ENCODE measurements around the gene ST6GALNAC6.

The ST6GALNAC6 gene

DNA sequence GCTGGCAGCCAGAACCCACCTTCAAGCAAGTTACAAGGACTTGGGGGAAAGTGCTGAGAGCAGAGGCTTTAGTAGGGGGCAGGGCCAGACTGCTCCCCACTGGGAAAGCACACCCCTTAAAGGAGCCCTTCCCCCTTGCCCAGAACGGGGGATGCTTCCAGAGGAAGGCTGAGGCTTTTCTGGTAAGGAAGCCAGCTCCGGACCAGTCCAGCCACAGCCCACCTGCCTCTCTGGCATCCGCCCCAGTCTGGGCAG is 42.5 kb upstream of the ST6GALNAC6 start:
- Histone ChIP-seq H3K36me3 (ENCODE audit: control insufficient read depth, insufficient read depth, low read length) (peaks cover 44% of the 10 kb centered on the region), H3K4me3 (ENCODE audit: extremely low read depth, insufficient read depth, low read length, poor library complexity, severe bottlenecking) (no peak overlapping the region), H3K9me3 (ENCODE audit: control insufficient read depth, low read length) (no peaks in the 10 kb centered on the region), H3K4me1 (ENCODE audit: control insufficient read depth, insufficient read depth, low read length, poor library complexity, severe bottlenecking) (peaks cover 2% of the 10 kb centered on the region), H3K27ac (ENCODE audit: low read depth, low read length, severe bottlenecking) (no peak overlapping the region)
- 88 to 100% methylated on average over 1 to 3 of the region's 3 CpGs for WGBS, 2 experiments (ENCODE audit: insufficient coverage in 2 of 2)

DNA sequence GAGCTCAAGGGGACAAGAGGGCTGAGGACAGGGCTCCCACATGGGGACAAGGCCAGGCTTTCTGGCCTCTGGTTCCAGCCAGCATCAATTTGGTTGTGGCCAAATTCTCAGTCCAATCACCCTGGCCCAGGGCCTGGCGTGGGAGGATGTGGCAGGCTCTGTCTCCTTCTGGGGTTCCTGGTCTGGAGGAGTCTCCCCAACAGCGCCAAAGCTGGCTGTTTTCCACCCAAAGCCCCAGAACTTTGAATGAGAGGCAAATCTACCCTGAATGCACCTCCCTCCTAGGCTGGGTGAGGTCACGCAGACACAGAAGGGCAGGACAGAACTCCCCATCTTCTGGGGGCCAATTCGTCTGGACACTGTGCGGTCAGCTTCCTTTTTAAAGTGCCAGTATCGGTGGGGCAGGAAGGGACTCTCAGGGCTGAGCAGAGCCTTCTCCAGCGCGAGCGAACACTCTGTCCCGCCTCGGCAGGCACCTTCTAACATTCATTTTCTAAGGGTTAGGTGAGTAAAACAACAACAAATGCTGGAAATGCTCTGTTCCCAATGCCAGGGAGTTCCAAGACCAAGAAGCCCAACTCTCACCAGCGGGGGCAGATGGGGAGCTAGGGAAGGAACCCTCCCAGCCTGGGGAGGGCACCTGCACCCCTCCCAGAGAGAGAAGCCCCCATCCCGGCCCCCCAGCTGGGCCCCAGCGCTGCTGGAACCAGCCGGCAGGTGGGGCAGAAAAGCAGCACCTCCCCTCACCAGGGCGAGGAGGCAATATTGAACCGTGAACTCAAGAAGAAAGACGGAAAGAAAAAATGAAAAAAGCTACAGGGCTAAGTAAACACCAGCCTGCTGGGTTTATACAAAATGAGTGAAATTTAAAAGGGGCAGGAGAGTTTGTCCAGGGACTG is 41.9 kb upstream of the ST6GALNAC6 start:
- no peak overlapping the region for H3K27ac ChIP-seq (ENCODE audit: low read depth, low read length, severe bottlenecking)
- H3K4me1 ChIP-seq (ENCODE audit: control insufficient read depth, insufficient read depth, low read length, poor library complexity, severe bottlenecking), result peaks cover 7% of the 10 kb centered on the region
- H3K9me3 ChIP-seq (ENCODE audit: control insufficient read depth, low read length), result no peaks in the 10 kb centered on the region
- WGBS, 2 experiments (ENCODE audit: insufficient coverage in 2 of 2), result 88 to 94% methylated on average over 11 to 12 of the region's 18 CpGs
- H3K36me3 ChIP-seq (ENCODE audit: control insufficient read depth, insufficient read depth, low read length), result peaks cover 41% of the 10 kb centered on the region
- no peak overlapping the region for H3K4me3 ChIP-seq (ENCODE audit: extremely low read depth, insufficient read depth, low read length, poor library complexity, severe bottlenecking)

DNA sequence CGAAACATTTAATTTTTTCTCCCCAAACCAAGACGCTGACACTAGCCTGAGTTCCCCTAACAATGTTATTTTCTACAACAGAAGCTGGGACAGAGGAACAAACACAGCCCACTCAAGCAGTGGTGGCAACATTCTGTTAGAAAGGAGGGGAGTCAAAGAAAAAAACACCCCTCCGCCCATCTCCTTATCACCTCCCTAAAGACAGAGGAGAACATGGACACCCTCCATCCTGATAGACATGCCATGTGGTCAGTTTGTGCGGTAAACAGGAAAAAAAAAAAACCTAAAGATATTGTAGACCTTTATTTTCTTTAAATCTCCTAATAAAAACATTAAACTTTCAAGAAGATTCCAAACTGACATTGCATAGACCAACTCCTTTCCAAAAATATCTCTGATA is 41.2 kb upstream of the ST6GALNAC6 start:
- WGBS, 2 experiments (ENCODE audit: insufficient coverage in 2 of 2), result 94% methylated on average over 2 of the region's 4 CpGs; no CpG with 5 or more reads in 1 of the 2 experiments
- Histone ChIP-seq H3K4me3 (ENCODE audit: extremely low read depth, insufficient read depth, low read length, poor library complexity, severe bottlenecking) (no peak overlapping the region), H3K9me3 (ENCODE audit: control insufficient read depth, low read length) (no peaks in the 10 kb centered on the region), H3K27ac (ENCODE audit: low read depth, low read length, severe bottlenecking) (no peak overlapping the region), H3K4me1 (ENCODE audit: control insufficient read depth, insufficient read depth, low read length, poor library complexity, severe bottlenecking) (peaks cover 13% of the 10 kb centered on the region), H3K36me3 (ENCODE audit: control insufficient read depth, insufficient read depth, low read length) (peaks cover 48% of the 10 kb centered on the region)

DNA sequence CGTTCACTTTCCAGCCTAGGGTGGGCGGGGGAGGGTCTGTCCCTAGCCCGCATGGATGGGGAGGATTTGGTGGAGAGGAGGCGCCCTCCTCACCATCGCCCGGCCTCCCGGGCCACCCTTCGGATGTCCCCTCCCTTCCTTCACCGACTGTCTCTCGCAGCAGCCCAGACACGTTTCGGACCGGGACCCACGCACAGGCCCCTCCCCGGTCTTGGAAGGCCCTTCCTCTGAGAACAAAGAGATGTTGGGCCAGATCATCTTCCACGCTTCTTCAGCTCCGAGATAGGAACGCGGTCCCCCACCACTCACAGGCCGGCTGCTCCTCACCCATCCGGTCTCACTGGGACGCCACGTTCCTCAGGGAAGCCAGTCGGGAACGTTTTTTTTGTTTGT is 38.9 kb upstream of the ST6GALNAC6 start:
- Histone ChIP-seq H3K4me1 (ENCODE audit: control insufficient read depth, insufficient read depth, low read length, poor library complexity, severe bottlenecking) (peaks cover 13% of the 10 kb centered on the region), H3K9me3 (ENCODE audit: control insufficient read depth, low read length) (no peaks in the 10 kb centered on the region), H3K36me3 (ENCODE audit: control insufficient read depth, insufficient read depth, low read length) (peaks cover 49% of the 10 kb centered on the region), H3K4me3 (ENCODE audit: extremely low read depth, insufficient read depth, low read length, poor library complexity, severe bottlenecking) (no peak overlapping the region), H3K27ac (ENCODE audit: low read depth, low read length, severe bottlenecking) (no peak overlapping the region)
- WGBS, 2 experiments (ENCODE audit: insufficient coverage in 2 of 2), result 88 to 89% methylated on average over 17 to 19 of the region's 25 CpGs

- Histone ChIP-seq H3K9me3 (ENCODE audit: control insufficient read depth, low read length) (no peaks in the 10 kb centered on the region), H3K4me3 (ENCODE audit: extremely low read depth, insufficient read depth, low read length, poor library complexity, severe bottlenecking) (peak within 1 kb of the TSS; percentile 74), H3K36me3 (ENCODE audit: control insufficient read depth, insufficient read depth, low read length) (peaks cover 42% of the 10 kb centered on the region), H3K27ac (ENCODE audit: low read depth, low read length, severe bottlenecking) (peak within 1 kb of the TSS; percentile 1), H3K4me1 (ENCODE audit: control insufficient read depth, insufficient read depth, low read length, poor library complexity, severe bottlenecking) (peaks cover 13% of the 10 kb centered on the region)
- 12 to 17% methylated on average over 49 to 59 of the region's 60 CpGs for WGBS, 2 experiments (ENCODE audit: insufficient coverage in 2 of 2)
Observed at GRCh38 chr9:127937388-127938297, 38.2 kb upstream of the ST6GALNAC6 start, which contains the start of gene DPM2. TSS of gene DPM2 (minus strand) at chr9:127937854. CDS start at chr9:127937820, 34 bp downstream.

DNA sequence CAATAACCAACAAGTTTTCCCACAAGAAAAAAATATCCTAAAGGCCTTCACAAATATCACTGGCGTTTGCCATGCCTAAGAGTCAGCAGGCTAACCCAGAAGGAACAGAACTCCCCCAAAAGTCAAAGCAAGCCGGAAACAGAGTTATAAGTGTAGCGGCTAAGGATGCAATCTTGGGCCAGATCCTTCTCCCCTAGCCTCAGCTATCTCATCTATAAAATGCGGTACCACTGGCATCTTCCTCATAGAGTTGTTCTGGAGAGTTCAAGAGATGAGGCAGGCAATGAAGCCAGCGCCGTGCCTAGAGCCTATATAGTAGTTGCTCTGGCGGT is 37.6 kb upstream of the ST6GALNAC6 start:
- H3K4me3 ChIP-seq (ENCODE audit: extremely low read depth, insufficient read depth, low read length, poor library complexity, severe bottlenecking), result peak overlapping the region; percentile 74
- peaks cover 36% of the 10 kb centered on the region for H3K36me3 ChIP-seq (ENCODE audit: control insufficient read depth, insufficient read depth, low read length)
- H3K4me1 ChIP-seq (ENCODE audit: control insufficient read depth, insufficient read depth, low read length, poor library complexity, severe bottlenecking), result peaks cover 13% of the 10 kb centered on the region
- no peaks in the 10 kb centered on the region for H3K9me3 ChIP-seq (ENCODE audit: control insufficient read depth, low read length)
- H3K27ac ChIP-seq (ENCODE audit: low read depth, low read length, severe bottlenecking), result no peak overlapping the region
- 5 to 15% methylated on average over 4 of the region's 7 CpGs for WGBS, 2 experiments (ENCODE audit: insufficient coverage in 2 of 2)

DNA sequence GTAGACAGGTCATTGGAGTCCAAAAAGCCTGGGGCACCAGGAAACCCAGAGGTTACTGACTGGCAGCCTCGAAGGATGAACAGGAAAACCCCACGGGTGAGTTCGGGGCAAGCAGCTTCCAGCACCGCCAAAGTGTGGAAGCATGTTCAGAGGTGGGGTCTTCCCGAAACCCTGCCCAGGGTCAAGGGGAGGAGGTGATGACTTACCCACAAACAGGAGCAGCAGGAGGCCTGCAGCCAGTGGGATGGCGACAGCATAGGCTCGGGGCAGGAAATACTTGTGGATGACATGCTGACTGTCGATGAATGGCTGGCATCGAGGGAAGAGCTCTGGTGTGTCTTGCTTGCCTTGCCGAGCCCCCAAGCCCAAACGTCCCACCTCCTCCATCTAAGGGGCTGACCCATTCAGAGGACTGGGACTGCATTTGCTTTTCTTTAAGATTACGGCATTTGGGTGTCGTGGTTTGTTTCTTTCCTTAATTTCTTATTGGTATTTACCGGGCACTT is 37.0 kb upstream of the ST6GALNAC6 start:
- peaks cover 30% of the 10 kb centered on the region for H3K36me3 ChIP-seq (ENCODE audit: control insufficient read depth, insufficient read depth, low read length)
- 86 to 90% methylated on average over 9 to 13 of the region's 14 CpGs for WGBS, 2 experiments (ENCODE audit: insufficient coverage in 2 of 2)
- peaks cover 19% of the 10 kb centered on the region for H3K4me1 ChIP-seq (ENCODE audit: control insufficient read depth, insufficient read depth, low read length, poor library complexity, severe bottlenecking)
- H3K27ac ChIP-seq (ENCODE audit: low read depth, low read length, severe bottlenecking), result no peak overlapping the region
- no peaks in the 10 kb centered on the region for H3K9me3 ChIP-seq (ENCODE audit: control insufficient read depth, low read length)
- H3K4me3 ChIP-seq (ENCODE audit: extremely low read depth, insufficient read depth, low read length, poor library complexity, severe bottlenecking), result peak overlapping the region; percentile 74

- no peak overlapping the region for H3K4me3 ChIP-seq (ENCODE audit: extremely low read depth, insufficient read depth, low read length, poor library complexity, severe bottlenecking)
- H3K36me3 ChIP-seq (ENCODE audit: control insufficient read depth, insufficient read depth, low read length), result peaks cover 24% of the 10 kb centered on the region
- 98 to 100% methylated on average over 1 to 3 of the region's 4 CpGs for whole genome bisulfite sequencing, 2 experiments (ENCODE audit: insufficient coverage in 2 of 2)
Observed at GRCh38 chr9:127935765-127936221, 36.4 kb upstream of the ST6GALNAC6 start.

DNA sequence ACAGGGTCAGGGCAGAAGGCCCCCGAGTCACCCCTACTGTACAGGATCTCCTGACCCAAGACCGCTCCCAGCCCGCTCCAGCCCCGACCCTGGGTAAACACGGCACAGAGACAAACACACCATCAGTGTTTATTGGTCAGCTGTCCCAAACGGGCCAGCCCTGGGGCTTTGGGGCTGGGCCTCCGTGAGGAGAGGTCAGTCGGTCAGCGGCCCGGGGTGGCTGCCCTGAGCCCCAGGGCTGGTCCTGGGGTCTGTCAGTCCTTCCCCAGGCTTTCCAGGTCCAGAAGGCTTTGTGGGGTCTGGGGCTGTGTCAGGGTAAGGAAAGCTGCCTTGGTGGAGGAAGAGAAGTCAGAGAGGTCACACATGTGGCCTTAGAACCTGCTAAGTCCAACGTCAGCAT is 35.6 kb upstream of the ST6GALNAC6 start:
- Histone ChIP-seq H3K4me1 (ENCODE audit: control insufficient read depth, insufficient read depth, low read length, poor library complexity, severe bottlenecking) (peaks cover 20% of the 10 kb centered on the region), H3K36me3 (ENCODE audit: control insufficient read depth, insufficient read depth, low read length) (peaks cover 17% of the 10 kb centered on the region), H3K4me3 (ENCODE audit: extremely low read depth, insufficient read depth, low read length, poor library complexity, severe bottlenecking) (no peak overlapping the region), H3K9me3 (ENCODE audit: control insufficient read depth, low read length) (no peaks in the 10 kb centered on the region), H3K27ac (ENCODE audit: low read depth, low read length, severe bottlenecking) (no peak overlapping the region)
- WGBS, 2 experiments (ENCODE audit: insufficient coverage in 2 of 2), result 83 to 85% methylated on average over 10 to 11 of the region's 11 CpGs

More at GRCh38 chr9:127935765-127936221, 36.4 kb upstream of the ST6GALNAC6 start:
- H3K27ac ChIP-seq (ENCODE audit: low read depth, low read length, severe bottlenecking), result no peak overlapping the region
- H3K9me3 ChIP-seq (ENCODE audit: control insufficient read depth, low read length), result no peaks in the 10 kb centered on the region
- peaks cover 20% of the 10 kb centered on the region for H3K4me1 ChIP-seq (ENCODE audit: control insufficient read depth, insufficient read depth, low read length, poor library complexity, severe bottlenecking)

DNA sequence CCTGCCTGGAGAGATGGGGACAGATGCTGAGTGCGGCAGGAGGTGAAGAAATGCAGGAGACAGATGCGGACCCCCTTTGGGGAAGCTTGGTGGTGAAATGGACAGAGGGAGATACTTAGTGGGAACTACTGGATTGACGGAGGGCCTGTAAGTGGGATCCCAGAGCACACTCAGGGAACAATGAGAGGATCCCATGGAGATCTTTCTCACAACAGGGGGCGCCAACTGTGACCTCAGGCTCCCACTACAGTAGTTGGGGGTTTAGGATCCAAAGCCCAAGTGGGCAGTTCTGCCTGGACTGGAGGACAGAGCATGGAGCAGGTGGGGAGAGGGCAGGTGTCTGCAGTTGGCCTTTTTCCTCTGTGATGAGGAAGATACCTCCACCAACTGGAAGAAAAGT is 34.8 kb upstream of the ST6GALNAC6 start:
- no peak overlapping the region for H3K4me3 ChIP-seq (ENCODE audit: extremely low read depth, insufficient read depth, low read length, poor library complexity, severe bottlenecking)
- WGBS, 2 experiments (ENCODE audit: insufficient coverage in 2 of 2), result 98 to 100% methylated on average over 3 to 4 of the region's 4 CpGs
- H3K36me3 ChIP-seq (ENCODE audit: control insufficient read depth, insufficient read depth, low read length), result peaks cover 14% of the 10 kb centered on the region
- no peak overlapping the region for H3K27ac ChIP-seq (ENCODE audit: low read depth, low read length, severe bottlenecking)
- no peaks in the 10 kb centered on the region for H3K9me3 ChIP-seq (ENCODE audit: control insufficient read depth, low read length)
- peaks cover 20% of the 10 kb centered on the region for H3K4me1 ChIP-seq (ENCODE audit: control insufficient read depth, insufficient read depth, low read length, poor library complexity, severe bottlenecking)
